Mesothelial cell of epicardium (in vitro differentiated cells): ENCODE results near the gene MZB1. TPM values are rescaled to one million over a fixed set of nuclear protein-coding genes. Genes with fewer than 3 reads are reported as not detected.

ENCODE experiments used
- DNase-seq, 2 experiments: peaks; one replicate each; pipeline ENCODE4 v3.0.0; 2021; ENCODE audit warnings: low spot score in 2 of 2; ENCODE audit not compliant: unreplicated experiment in 2 of 2
- H3K27ac Mint-ChIP-seq: 2 replicates; pipeline ENCODE4 v1.8.0; 2021; ENCODE audit warnings: mixed read lengths
- H3K27me3 Mint-ChIP-seq: 2 replicates; pipeline ENCODE4 v1.8.0; 2021; ENCODE audit warnings: low read depth, mixed read lengths
- H3K36me3 Mint-ChIP-seq: 2 replicates; pipeline ENCODE4 v1.8.0; 2021; ENCODE audit warnings: mixed read lengths
- H3K4me1 Mint-ChIP-seq: 2 replicates; pipeline ENCODE4 v1.8.0; 2021; ENCODE audit warnings: mixed read lengths
- H3K4me3 Mint-ChIP-seq: 2 replicates; pipeline ENCODE4 v1.8.0; 2021; ENCODE audit warnings: mild to moderate bottlenecking, moderate library complexity, mixed read lengths
- H3K9me3 Mint-ChIP-seq: 2 replicates; pipeline ENCODE4 v1.8.0; 2021; ENCODE audit warnings: mixed read lengths
- total RNA-seq: library from RNA; stranded (reverse); gene quantifications from 3 replicates; pipeline ENCODE4 v1.2.1, GENCODE V29; 2021
- TF ChIP-seq, protein P1 (sequence below): fragments of 200-600 bp; sonication (generic); IDR thresholded peaks from one replicate; pipeline ENCODE4 v1.5.0; 2021; ENCODE audit warnings: antibody characterized with exemption; ENCODE audit not compliant: unreplicated experiment

Gene MZB1
- total RNA-seq, 1 donor from 2014 or later, result 0.20 TPM

DNA sequence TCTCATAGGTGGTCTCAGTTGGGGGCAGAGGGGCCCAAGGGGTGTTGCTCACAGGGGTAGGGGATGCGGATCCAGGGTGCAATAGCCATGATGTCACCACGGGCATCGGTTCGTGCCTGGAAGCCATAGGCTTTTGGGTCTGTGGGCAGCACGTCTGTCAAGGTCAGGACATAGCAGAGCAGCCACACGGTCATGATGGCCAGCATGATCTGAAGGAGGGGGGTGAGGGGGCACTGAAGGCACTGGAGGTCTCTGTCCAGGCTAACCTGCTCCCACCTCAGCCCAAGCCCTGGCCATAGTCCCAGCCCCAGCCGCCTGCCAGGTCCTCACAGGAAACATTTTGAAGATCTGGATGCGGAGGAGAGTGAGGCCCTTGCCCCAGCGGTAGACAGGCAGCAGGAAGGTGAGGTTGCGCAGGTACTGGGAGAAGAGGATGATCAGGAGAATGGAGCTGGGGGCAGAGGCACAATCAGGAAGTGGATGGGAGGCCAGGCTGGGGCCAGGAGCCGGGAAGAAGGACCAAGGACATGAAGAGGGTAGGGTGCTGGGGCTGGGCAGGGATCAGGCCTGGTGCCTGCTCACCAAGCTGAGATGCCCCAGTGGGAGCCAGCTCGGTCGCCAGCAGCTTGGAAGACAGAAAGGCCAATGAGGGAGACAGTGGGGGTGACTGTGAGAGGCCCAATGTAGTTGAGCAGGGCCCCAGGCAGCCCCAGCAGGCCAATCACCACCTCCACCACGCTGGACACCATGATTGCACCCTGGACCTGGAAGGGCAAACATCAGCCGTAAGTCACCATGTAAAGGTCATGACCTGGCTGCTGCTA, 9.9 kb downstream of the MZB1 start:
- Mint-ChIP-seq H3K4me3 (no peak overlapping the region), H3K36me3 (peaks cover 10% of the 10 kb centered on the region), H3K27ac (peak overlapping the region; percentile 18), H3K9me3 (no peaks in the 10 kb centered on the region), H3K27me3 (no peaks in the 10 kb centered on the region), H3K4me1 (peaks cover 17% of the 10 kb centered on the region)
- no peak for DNase-seq
- TF ChIP-seq, protein P1, sequence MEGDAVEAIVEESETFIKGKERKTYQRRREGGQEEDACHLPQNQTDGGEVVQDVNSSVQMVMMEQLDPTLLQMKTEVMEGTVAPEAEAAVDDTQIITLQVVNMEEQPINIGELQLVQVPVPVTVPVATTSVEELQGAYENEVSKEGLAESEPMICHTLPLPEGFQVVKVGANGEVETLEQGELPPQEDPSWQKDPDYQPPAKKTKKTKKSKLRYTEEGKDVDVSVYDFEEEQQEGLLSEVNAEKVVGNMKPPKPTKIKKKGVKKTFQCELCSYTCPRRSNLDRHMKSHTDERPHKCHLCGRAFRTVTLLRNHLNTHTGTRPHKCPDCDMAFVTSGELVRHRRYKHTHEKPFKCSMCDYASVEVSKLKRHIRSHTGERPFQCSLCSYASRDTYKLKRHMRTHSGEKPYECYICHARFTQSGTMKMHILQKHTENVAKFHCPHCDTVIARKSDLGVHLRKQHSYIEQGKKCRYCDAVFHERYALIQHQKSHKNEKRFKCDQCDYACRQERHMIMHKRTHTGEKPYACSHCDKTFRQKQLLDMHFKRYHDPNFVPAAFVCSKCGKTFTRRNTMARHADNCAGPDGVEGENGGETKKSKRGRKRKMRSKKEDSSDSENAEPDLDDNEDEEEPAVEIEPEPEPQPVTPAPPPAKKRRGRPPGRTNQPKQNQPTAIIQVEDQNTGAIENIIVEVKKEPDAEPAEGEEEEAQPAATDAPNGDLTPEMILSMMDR, result no peak

- DNase-seq, result no peak
- Mint-ChIP-seq H3K9me3 (no peaks in the 10 kb centered on the region), H3K27ac (no peak overlapping the region), H3K36me3 (peaks cover 12% of the 10 kb centered on the region), H3K27me3 (no peaks in the 10 kb centered on the region), H3K4me3 (no peak overlapping the region), H3K4me1 (peaks cover 11% of the 10 kb centered on the region)
- TF ChIP-seq, protein P1, result no peak
Measured at GRCh38 chr5:139378941-139379361, 10.8 kb downstream of the MZB1 start.

DNA sequence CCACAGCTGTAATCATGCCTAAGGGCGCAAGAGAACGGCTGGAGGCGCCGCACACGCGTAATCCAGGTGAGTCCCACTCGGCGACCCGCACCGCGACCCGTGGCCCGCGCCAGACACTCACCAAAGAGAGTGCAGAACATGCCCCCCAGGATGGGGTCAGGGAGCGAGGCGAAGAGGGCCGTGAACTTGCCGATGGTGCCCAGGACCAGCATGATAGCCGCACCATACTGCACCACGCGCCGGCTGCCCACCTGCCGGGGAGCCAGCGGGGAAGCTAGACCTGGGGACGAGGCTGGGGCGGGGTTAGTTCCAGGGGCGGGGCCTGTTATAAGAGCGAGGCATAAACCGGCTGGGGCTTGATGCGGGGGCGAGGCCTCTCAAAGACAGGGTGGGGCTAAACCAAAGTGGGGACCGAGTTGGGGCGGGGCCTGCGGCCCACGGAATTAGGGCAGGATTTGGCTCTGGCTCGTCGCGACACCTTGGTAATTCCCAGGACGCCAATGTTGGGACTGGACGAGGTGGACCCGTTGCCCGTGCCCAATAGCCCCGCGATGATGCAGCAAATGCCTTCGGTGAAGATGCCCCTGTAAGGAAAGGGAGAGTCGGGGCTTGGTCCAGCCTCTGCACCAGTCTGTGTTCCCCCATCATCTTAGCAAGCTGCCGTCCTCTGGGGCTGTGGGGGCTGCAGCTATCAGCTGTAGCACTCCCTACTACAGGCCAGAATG, 11.4 kb downstream of the MZB1 start:
- no peaks in the 10 kb centered on the region for H3K27me3 Mint-ChIP-seq
- no peaks in the 10 kb centered on the region for H3K9me3 Mint-ChIP-seq
- TF ChIP-seq, protein P1, result no peak
- DNase-seq, result no peak
- H3K27ac Mint-ChIP-seq, result no peak overlapping the region
- H3K4me1 Mint-ChIP-seq, result peaks cover 5% of the 10 kb centered on the region
- no peak overlapping the region for H3K4me3 Mint-ChIP-seq
- H3K36me3 Mint-ChIP-seq, result peaks cover 12% of the 10 kb centered on the region

DNA sequence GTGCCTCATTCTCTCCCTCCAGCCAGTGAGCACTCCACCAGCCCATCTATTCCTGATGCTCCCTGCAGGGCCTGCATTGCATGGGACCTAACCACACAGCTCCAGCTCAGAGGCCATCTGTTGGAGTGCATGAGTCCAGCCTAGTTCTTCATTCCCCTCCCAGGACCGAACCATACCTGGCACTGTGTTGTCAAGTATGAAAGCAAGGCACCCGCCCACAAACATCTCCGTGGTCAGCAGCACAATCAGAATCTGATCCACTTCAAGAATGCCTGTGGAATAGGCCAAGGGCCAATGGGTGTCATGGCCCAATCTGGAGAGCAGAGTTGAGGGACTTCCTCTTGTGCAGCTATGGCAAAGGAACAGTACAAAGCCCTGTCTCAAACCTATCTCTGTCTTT, 12.5 kb downstream of the MZB1 start:
- TF ChIP-seq, protein P1, result no peak

GRCh38 chr5:139376364-139376763, 13.3 kb downstream of the MZB1 start:
- Mint-ChIP-seq H3K4me1 (no peaks in the 10 kb centered on the region), H3K4me3 (no peak overlapping the region), H3K9me3 (no peaks in the 10 kb centered on the region), H3K27me3 (no peaks in the 10 kb centered on the region), H3K36me3 (peaks cover 21% of the 10 kb centered on the region), H3K27ac (no peak overlapping the region)
- TF ChIP-seq, protein P1, result no peak
- DNase-seq, result no peak

More for the DNA sequence above, 12.5 kb downstream of the MZB1 start:
- Mint-ChIP-seq H3K36me3 (peaks cover 15% of the 10 kb centered on the region), H3K9me3 (no peaks in the 10 kb centered on the region), H3K4me3 (no peak overlapping the region), H3K27ac (no peak overlapping the region), H3K4me1 (peaks cover 2% of the 10 kb centered on the region), H3K27me3 (no peaks in the 10 kb centered on the region)
- no peak for DNase-seq
